Loucy (cell line): Measurements from ENCODE around the gene TGFBR3.

ENCODE experiments used
- EZH2phosphoT487 ChIP-seq: fragments of 200-600 bp; IDR thresholded peaks from 2 replicates; pipeline ENCODE4 v1.6.1; 2018; ENCODE audit warnings: antibody characterized with exemption, mild to moderate bottlenecking, moderate library complexity, borderline replicate concordance
- TF ChIP-seq, protein P1 (sequence below): fragments of 200-600 bp; sonication (generic); conservative IDR thresholded peaks from 2 replicates; pipeline ENCODE4 v1.5.1; 2014; ENCODE audit warnings: mild to moderate bottlenecking, antibody characterized with exemption, low read length

- TF ChIP-seq, protein P1, sequence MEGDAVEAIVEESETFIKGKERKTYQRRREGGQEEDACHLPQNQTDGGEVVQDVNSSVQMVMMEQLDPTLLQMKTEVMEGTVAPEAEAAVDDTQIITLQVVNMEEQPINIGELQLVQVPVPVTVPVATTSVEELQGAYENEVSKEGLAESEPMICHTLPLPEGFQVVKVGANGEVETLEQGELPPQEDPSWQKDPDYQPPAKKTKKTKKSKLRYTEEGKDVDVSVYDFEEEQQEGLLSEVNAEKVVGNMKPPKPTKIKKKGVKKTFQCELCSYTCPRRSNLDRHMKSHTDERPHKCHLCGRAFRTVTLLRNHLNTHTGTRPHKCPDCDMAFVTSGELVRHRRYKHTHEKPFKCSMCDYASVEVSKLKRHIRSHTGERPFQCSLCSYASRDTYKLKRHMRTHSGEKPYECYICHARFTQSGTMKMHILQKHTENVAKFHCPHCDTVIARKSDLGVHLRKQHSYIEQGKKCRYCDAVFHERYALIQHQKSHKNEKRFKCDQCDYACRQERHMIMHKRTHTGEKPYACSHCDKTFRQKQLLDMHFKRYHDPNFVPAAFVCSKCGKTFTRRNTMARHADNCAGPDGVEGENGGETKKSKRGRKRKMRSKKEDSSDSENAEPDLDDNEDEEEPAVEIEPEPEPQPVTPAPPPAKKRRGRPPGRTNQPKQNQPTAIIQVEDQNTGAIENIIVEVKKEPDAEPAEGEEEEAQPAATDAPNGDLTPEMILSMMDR, result no peak
- no peak for TF ChIP-seq EZH2phosphoT487
These were observed 126.9 kb downstream of the TGFBR3 start for GRCh38 chr1:91759076-91759475.
